NCI-H2227 (cell line): ENCODE data around the gene C6orf120.

Experiments
- DNase-seq: peaks from one replicate; lab custom pipeline; 2025; ENCODE audit not compliant: unreplicated experiment; lab: John Stamatoyannopoulos, UW

Gene C6orf120

GRCh38 chr6:169724494-169725124 is 22.7 kb downstream of the C6orf120 start, which contains the start of gene PHF10:
TSS of gene PHF10 (minus strand) at chr6:169724500. CDS start at chr6:169723931, 569 bp downstream.
- DNase-seq: peak; percentile 85

- peak; percentile 42 for DNase-seq
Observed at GRCh38 chr6:169725125-169726048, 23.5 kb downstream of the C6orf120 start.

- DNase-seq: no peak
Observed at GRCh38 chr6:169726049-169726400, 24.1 kb downstream of the C6orf120 start.

GRCh38 chr6:169726963-169727362 is 25.0 kb downstream of the C6orf120 start:
- DNase-seq: no peak

GRCh38 chr6:169729961-169730360 is 28.0 kb downstream of the C6orf120 start:
- no peak for DNase-seq

- DNase-seq: no peak
Observed at GRCh38 chr6:169738204-169738975, 36.5 kb downstream of the C6orf120 start.

- no peak for DNase-seq
Observed at GRCh38 chr6:169738976-169739529, 37.1 kb downstream of the C6orf120 start.

- DNase-seq: no peak
Observed at GRCh38 chr6:169741344-169741743, 39.4 kb downstream of the C6orf120 start.

- no peak for DNase-seq
Observed at GRCh38 chr6:169745405-169745804, 43.5 kb downstream of the C6orf120 start.

GRCh38 chr6:169746556-169746955 is 44.6 kb downstream of the C6orf120 start:
- DNase-seq: no peak

- peak; percentile 96 for DNase-seq
Observed at GRCh38 chr6:169751242-169752073, 49.5 kb downstream of the C6orf120 start, which contains the start of the genes DYNLT2 and ERMARD. TSS of gene DYNLT2 (minus strand) at chr6:169751572. CDS start at chr6:169751458, 114 bp downstream. TSS of gene ERMARD (plus strand) at chr6:169751622. CDS start at chr6:169751658, 36 bp downstream.

GRCh38 chr6:169752074-169752623 is 50.2 kb downstream of the C6orf120 start:
- DNase-seq: no peak
